Smooth muscle cell (in vitro differentiated cells): ENCODE results near the gene GGT1. TPM values are rescaled to one million over a fixed set of nuclear protein-coding genes. Genes with fewer than 3 reads are reported as not detected.
"Not testable (repeated sequence)": the region's sequence is repeated elsewhere in the genome, so short reads cannot be mapped to it uniquely, and the experiment has no call there.

Source experiments
- DNase-seq: peaks from one replicate; lab custom pipeline; 2025; ENCODE audit not compliant: unreplicated experiment; lab: John Stamatoyannopoulos, UW
- H2AFZ ChIP-seq: fragments of 200-600 bp; sonication (generic); 2 replicates; pipeline ENCODE4 v1.6.0; 2016; ENCODE audit warnings: antibody characterized with exemption, low read depth, mild to moderate bottlenecking
- H3F3A ChIP-seq: fragments of 200-600 bp; sonication (generic); 2 replicates; pipeline ENCODE4 v1.6.0; 2017; ENCODE audit warnings: antibody characterized with exemption, low read depth
- H3K27ac ChIP-seq: fragments of 200-600 bp; sonication (generic); 2 replicates; pipeline ENCODE4 v1.5.1; 2016; ENCODE audit warnings: low read depth, mild to moderate bottlenecking
- H3K27me3 ChIP-seq: fragments of 200-600 bp; sonication (generic); 2 replicates; pipeline ENCODE4 v1.6.1; 2016; ENCODE audit warnings: low read depth, mild to moderate bottlenecking
- H3K36me3 ChIP-seq: fragments of 200-600 bp; sonication (generic); 2 replicates; pipeline ENCODE4 v1.5.1; 2016; ENCODE audit warnings: low read depth
- H3K4me1 ChIP-seq: fragments of 200-600 bp; sonication (generic); 2 replicates; pipeline ENCODE4 v1.5.1; 2016; ENCODE audit warnings: low read depth
- H3K4me2 ChIP-seq: fragments of 200-600 bp; sonication (generic); 2 replicates; pipeline ENCODE4 v1.6.0; 2016; ENCODE audit warnings: mild to moderate bottlenecking
- H3K4me3 ChIP-seq: fragments of 200-600 bp; sonication (generic); 2 replicates; pipeline ENCODE4 v1.5.1; 2016; ENCODE audit warnings: mild to moderate bottlenecking
- H3K79me2 ChIP-seq: fragments of 200-600 bp; sonication (generic); 2 replicates; pipeline ENCODE4 v1.6.0; 2016; ENCODE audit warnings: low read depth, mild to moderate bottlenecking
- H3K9ac ChIP-seq: fragments of 200-600 bp; sonication (generic); 2 replicates; pipeline ENCODE4 v1.6.0; 2016; ENCODE audit warnings: low read depth
- H3K9me3 ChIP-seq: fragments of 200-600 bp; sonication (generic); replicated peaks from 2 replicates; pipeline ENCODE4 v1.5.1; 2016; ENCODE audit warnings: low read depth
- H4K20me1 ChIP-seq: fragments of 200-600 bp; sonication (generic); 2 replicates; pipeline ENCODE4 v1.6.0; 2016; ENCODE audit warnings: low read depth
- WGBS: methylation state at CpG from one replicate; pipeline ENCODE4 v1.1.7; 2016; ENCODE audit warnings: low lambda C conversion rate; 5-methylcytosine and 5-hydroxymethylcytosine counted together
- polyA plus RNA-seq: library from polyadenylated mRNA; unstranded; fragments of >200 nt; fragmentation: Nextera tagmentation; extraction: Ambion mirVana; gene quantifications from 2 replicates; pipeline ENCODE4 v1.2.1, GENCODE V29; 2016
- total RNA-seq: library from RNA; depleted of rRNA; stranded (reverse); fragments of >200 nt; gene quantifications from 2 replicates; pipeline ENCODE4 v1.2.3, GENCODE V29; 2014
- TF ChIP-seq, protein P1 (sequence below): fragments of 200-600 bp; sonication (generic); IDR thresholded peaks from 2 replicates; pipeline ENCODE4 v1.5.1; 2017; ENCODE audit warnings: borderline replicate concordance, mild to moderate bottlenecking, antibody characterized with exemption; ENCODE audit not compliant: insufficient read depth, poor library complexity, severe bottlenecking

Gene GGT1
- total and polyA plus RNA-seq, 2 experiments from 2014 or later = 28.4 to 55.5 TPM

DNA sequence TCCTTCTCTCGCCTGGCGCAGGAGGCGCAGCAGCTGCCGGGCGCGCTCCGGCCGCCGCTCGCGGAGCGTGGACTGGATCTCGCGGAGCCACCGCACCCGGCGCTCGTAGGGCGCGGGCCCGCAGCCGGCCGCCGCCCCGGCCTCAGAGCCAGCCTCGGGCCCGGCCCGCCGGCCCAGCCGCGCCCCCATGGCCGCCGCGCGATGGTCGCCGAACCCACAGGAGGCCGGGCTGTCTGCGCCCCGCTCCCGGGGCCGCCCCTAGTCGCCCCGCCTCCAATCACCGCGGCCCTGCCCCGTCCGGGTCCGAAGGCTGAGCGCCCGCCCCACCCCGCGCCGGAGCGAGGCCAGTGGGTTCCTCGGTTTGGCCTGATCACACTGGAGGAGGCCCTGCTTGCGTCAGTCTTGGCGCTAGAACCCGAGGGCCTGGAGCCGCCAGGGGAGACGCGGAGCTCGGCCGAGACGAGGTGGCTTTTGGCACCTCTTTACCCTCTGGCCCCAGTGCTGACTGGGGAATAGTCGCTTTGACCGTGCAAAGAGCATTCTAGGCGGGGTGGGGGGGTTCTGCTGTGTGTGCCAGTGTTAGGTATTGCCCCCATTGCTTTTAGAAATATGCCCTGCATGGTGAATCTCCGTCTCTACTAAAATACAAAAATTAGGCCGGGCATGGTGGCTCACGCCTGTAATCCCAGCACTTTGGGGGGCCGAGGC lies 10.0 kb upstream of the GGT1 start, which contains the start of gene LRRC75B:
LRRC75B (minus strand) TSS at position 223 of the 708 bp plus-strand sequence; CDS start at position 189, 34 bp downstream.
- peak; percentile 62 for DNase-seq
- Histone ChIP-seq H3K9ac (peak within 1 kb of the TSS; percentile 52), H3K27me3 (no peaks in the 10 kb centered on the region), H3K27ac (peak within 1 kb of the TSS; percentile 26), H2AFZ (peak within 1 kb of the TSS; percentile 51), H3F3A (no peaks in the 10 kb centered on the region), H4K20me1 (no peaks in the 10 kb centered on the region), H3K79me2 (no peaks in the 10 kb centered on the region), H3K36me3 (no peaks in the 10 kb centered on the region), H3K9me3 (no peaks in the 10 kb centered on the region), H3K4me2 (peak within 1 kb of the TSS; percentile 96), H3K4me1 (peaks cover 8% of the 10 kb centered on the region), H3K4me3 (peak within 1 kb of the TSS; percentile 78)
- TF ChIP-seq, protein P1, sequence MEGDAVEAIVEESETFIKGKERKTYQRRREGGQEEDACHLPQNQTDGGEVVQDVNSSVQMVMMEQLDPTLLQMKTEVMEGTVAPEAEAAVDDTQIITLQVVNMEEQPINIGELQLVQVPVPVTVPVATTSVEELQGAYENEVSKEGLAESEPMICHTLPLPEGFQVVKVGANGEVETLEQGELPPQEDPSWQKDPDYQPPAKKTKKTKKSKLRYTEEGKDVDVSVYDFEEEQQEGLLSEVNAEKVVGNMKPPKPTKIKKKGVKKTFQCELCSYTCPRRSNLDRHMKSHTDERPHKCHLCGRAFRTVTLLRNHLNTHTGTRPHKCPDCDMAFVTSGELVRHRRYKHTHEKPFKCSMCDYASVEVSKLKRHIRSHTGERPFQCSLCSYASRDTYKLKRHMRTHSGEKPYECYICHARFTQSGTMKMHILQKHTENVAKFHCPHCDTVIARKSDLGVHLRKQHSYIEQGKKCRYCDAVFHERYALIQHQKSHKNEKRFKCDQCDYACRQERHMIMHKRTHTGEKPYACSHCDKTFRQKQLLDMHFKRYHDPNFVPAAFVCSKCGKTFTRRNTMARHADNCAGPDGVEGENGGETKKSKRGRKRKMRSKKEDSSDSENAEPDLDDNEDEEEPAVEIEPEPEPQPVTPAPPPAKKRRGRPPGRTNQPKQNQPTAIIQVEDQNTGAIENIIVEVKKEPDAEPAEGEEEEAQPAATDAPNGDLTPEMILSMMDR = no peak
- WGBS = 11% methylated on average over 28 of the region's 72 CpGs

DNA sequence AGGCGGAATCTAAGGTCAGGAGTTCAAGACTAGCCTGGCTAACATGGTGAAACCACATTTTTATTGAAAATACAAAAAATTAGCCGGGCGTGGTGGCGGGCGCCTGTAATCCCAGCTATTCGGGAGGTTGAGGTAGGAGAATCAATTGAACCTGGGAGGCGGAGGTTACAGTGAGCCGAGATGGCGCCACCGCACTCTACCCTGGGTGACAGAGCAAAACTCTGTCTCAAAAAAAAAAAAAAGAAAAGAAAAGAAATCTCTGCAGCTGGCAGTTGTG lies 9.5 kb upstream of the GGT1 start:
- Histone ChIP-seq H3K4me3 (peak overlapping the region; percentile 78), H3K9ac (peak overlapping the region; percentile 52), H3K4me2 (peak overlapping the region; percentile 96), H3K27ac (peak overlapping the region; percentile 26)
- H3K27me3 ChIP-seq, H3K9me3 ChIP-seq, DNase-seq, H3F3A ChIP-seq, H3K36me3 ChIP-seq, H3K4me1 ChIP-seq, H4K20me1 ChIP-seq, H2AFZ ChIP-seq, H3K79me2 ChIP-seq: not testable (repeated sequence)
- 94% methylated on average over 10 of the region's 10 CpGs for WGBS

DNA sequence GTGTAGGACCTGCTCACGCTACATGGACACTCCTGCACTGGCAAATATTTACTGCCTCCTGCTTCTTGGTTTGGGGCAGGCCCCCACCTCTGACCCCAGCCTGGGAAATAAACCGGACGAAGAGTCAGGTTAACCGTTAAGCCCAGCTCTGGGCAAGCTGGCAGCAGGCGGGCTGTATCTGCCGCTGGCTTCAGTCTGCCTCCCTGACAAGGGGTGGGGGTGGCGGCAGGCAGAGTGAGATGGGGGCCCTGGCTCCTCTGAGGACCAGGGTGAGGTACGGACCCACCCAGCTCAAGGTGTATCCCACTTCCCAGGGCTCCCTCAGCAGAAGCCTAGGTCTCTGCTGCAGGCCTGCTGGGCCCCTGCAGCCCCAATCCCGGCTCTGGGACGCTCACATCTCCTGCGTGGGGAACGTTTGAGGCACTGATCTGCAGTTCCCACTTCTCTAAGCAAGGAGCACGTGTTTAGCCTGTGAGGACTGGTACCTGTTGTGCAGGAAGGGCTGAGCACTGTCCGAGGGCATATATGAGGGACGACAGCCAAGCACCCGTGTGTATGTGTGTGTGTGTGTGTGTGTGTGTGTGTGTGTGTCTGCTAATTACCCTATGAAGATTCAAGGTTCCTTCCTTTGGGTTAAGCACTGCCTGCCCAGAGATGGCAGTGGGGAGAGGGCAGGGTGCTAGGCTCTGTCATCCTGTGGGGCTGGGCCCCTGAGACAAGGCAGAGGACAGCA lies 9.0 kb upstream of the GGT1 start:
- Histone ChIP-seq H3K36me3 (no peaks in the 10 kb centered on the region), H3F3A (no peaks in the 10 kb centered on the region), H3K4me2 (peak overlapping the region; percentile 96), H2AFZ (no peak overlapping the region), H3K27ac (no peak overlapping the region), H3K9ac (no peak overlapping the region), H3K9me3 (no peaks in the 10 kb centered on the region), H3K27me3 (no peaks in the 10 kb centered on the region), H4K20me1 (no peaks in the 10 kb centered on the region), H3K79me2 (no peaks in the 10 kb centered on the region), H3K4me3 (no peak overlapping the region), H3K4me1 (peaks cover 8% of the 10 kb centered on the region)
- DNase-seq = no peak
- TF ChIP-seq, protein P1 = no peak
- WGBS = 79% methylated on average over 16 of the region's 16 CpGs

DNA sequence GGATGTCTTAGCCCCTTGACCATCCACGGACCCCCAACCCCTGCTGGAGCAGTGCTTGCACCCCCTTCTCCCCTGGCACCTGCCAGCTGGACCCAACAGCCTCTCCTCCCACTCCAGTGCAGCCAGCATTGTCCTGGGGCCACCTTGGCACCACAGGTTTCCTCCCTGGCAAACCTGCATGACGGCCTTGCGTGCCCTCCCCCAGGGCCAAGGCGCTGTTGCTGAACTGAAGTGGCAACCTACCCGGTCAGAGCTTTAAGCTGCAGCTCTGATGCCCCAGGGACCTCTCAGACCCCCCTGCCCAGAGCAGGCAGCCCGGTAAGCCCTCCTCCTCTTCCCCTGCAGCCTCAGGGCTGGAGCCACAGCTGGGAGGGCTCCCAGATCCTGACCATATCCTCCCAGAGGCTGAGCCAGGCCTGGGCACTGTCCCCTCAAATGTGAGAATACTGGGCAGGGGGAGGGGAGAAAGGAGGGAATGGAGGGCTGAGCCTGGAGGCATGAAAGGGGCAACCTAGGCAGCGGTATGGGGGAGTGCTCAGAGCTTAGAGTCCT lies 8.3 kb upstream of the GGT1 start:
- no peaks in the 10 kb centered on the region for H3K9me3 ChIP-seq
- H4K20me1 ChIP-seq = no peaks in the 10 kb centered on the region
- H3K4me1 ChIP-seq = peaks cover 8% of the 10 kb centered on the region
- no peak overlapping the region for H3K9ac ChIP-seq
- no peak for DNase-seq
- H3K4me2 ChIP-seq = no peak overlapping the region
- no peak overlapping the region for H3K27ac ChIP-seq
- H2AFZ ChIP-seq = no peak overlapping the region
- no peaks in the 10 kb centered on the region for H3K36me3 ChIP-seq
- 81% methylated on average over 7 of the region's 7 CpGs for WGBS
- TF ChIP-seq, protein P1 = no peak
- H3K4me3 ChIP-seq = no peak overlapping the region
- no peaks in the 10 kb centered on the region for H3F3A ChIP-seq
- no peaks in the 10 kb centered on the region for H3K27me3 ChIP-seq
- H3K79me2 ChIP-seq = no peaks in the 10 kb centered on the region
